HG03460 (cell line): ENCODE results near the gene KCNAB2.

Experiments
- ATAC-seq: cut with Tn5 transposase; IDR thresholded peaks from one replicate; pipeline ENCODE4 v1.9.1; 2021; ENCODE audit not compliant: unreplicated experiment

The KCNAB2 gene

DNA sequence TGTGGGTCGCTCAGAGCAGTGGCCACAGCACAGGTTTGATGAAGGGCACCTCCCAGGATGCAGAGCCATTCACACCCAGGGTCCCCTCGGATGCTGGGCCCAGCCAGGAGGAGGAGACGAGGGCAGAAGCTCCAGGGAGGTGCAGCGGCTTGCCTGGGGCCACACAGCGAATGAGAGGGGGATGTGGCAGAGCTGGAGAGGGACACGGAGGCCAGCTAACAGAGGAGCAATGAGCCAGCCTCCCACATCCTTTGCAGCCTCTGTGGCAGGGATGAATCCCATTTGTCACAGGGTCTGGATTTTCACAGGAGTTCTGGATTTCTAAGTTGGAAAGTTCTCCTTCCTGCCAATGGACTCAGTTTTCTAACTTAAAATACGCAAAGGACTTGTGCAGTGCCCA lies 98.5 kb downstream of the KCNAB2 start:
- ATAC-seq: no peak

DNA sequence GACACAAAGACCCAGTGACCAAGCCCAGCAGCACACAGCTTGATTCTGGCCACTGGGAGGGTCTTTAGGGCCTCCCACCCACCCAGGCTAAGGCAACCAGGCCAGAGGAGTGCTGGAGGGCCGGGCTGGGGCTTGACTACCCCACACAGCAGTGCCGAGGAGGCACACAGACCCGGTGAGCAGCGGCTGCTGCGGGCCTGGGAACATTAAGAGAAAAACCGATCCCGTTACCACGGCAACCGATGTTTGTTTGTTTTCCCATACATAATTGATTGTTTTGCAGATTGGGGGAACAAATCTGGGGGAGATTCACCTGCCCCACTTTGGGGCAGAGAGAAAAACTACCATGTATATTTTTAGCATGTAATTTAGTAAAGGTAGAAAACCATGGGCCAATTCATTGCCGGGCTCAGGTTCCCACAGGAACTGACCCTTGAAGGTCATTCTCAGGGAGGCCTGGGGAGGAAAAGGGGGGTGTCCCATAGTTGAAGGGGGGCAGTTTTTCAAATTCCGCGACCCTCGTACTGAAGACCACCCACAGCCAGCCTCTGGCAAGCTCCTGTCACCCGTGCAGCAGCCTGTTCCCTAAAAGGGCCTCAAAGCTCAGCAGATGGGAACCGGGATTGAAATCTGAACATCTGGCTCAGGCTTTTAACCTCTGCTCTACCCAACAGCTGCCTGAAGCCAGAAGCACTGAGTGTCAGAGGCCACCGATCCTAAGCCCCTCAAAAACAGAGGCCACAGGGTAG lies 99.1 kb downstream of the KCNAB2 start:
- no peak for ATAC-seq

DNA sequence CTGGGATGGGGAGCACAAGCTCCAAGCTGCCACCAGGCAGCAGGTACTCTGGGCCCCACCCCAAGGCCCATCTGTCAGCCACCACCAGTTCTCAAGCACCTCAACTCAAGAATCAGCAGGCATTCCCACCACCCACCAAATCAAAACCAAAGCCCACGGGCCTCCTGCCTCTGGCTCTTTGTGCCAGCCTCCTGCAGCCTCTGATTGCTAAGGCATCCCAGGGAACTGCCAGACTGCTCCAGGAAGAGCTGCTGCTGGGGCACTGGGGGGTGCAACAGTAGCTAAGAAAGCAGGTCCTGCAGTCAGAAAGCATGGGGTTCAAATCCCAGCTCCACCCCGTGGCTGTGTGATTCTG lies 99.7 kb downstream of the KCNAB2 start:
- no peak for ATAC-seq

DNA sequence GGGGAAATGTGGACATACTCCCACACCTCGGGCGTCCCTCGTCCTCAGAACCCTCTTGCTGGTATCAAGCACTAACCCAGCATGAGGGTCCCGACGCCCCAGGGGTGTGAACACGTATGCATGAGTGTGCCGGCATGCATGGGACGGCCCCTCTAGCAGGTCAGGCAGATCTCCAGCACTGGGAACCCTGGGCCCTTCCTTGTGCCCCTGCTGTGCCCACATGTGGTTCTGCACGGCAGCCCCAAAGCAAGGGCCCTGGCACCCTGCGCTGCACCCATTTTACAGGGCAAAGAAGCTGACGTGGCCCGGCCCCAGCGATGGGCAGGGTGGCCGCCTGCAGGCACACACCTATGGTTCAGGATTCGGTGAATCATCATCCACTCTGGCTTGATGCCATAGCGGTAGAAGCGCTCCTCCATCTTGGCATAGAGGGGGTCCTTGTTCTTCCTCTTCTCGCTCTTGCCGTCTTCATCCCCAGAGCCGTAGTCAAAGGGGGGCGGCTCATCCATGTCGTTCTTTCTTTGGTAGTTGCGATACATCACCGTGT lies 100.2 kb downstream of the KCNAB2 start:
- ATAC-seq: no peak

DNA sequence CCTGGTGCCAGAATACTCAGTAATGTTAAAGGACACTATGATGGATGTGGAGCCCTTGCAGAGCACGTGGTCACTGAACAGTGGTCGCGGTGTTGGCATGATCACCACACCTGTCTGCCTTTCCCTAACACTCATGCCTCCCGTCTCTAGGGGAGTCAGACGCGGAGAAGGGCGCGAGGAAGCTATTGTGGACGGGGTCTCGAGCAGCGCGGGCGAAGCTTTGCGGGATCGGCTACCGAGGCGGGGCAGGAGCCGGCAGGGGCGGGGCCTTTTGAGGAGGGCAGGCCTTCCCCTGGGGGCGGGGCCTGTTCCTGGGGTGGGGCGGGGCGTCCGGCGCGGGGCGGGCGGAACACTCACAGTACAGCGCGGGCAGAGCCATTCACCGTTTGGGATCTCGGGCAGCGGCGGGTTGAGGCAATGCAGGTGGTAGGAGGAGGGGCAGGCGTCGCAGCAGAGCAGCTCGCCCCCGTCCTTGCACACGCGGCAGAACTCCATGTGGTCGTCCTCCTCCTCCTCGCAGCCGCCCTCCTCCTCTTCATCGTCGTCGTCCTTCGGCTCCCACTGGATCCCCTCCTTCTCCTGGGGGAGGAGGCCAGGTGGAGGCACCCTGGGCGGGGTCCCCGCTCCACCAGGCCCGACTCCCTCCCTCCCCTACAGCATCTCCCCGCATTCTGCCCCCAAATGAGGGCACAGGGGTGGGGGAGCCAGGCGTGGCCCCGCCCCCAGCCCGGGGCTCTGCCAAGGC lies 103.0 kb downstream of the KCNAB2 start:
- ATAC-seq: no peak

DNA sequence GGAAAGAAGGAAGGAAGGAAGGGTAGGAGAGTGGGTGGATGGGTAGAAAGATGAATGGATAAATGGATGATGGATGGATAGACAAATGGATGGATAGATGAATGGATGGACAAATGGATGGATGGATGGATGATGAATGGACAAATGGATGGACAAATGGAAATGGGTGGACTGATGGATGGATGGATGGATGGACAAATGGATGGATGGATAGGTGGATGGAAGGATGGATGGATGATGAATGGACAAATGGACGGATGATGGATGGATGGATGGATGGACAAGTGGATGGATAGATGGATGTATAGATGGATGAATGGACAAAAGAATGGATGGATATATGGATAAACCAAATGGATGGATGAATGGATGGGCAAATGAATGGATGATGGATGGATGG lies 103.9 kb downstream of the KCNAB2 start:
- no peak for ATAC-seq

DNA sequence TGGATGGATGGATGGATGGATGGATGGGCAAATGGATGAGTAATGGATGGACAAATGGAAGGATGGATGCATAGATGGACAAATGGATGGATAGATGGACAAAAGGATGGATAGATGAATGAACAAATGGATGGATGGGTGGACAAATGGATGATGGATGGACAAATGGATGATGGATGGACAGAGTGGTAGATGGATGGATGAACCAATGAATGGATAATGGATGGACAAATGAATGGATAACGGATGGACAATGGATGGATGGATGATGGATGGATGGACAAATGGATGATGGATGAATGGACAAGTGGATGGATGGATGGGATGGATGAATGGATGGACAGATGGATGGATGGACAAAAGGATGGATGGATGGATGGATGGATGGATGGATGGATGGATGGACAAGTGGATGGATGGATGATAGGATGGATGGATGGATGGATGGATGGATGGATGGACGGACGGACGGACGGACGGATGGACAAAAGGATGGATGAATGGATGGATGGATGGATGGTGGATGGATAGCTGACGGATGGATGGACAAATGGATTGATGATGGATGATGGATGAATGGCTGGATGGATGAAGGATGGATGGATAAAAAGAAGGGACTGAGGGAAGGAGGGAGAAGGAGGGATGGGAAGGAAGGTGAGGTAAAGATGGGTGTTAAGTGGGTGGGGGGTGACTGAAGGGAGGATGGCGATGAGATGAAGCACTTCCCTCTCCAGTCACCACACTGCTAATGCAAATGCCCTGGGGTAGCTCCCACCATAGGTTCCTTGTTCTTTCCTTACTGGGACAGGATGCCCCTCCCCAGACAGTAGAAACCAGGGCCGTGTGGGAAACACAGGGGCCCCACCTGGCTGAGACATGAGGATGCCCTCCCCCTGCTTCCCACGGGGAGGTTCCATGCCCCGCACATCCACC lies 104.6 kb downstream of the KCNAB2 start:
- ATAC-seq: no peak
